Measurements from ENCODE around the gene TSHZ1. TPM values are rescaled to one million over a fixed set of nuclear protein-coding genes. Genes with fewer than 3 reads are reported as not detected.
A peak's percentile ranks its signal among the peaks of the same experiment; 100 is the strongest.

The TSHZ1 gene
- total and polyA plus RNA-seq, 4 experiments from 2014 or later, result 0.84 to 32.0 (median 18.3) TPM

GRCh38 chr18:75222407-75222806 lies 11.8 kb downstream of the TSHZ1 start:
- Histone ChIP-seq H3K36me3 (ENCODE audit: insufficient read depth, low read length) (no peaks in the 10 kb centered on the region), H3K9me3 (ENCODE audit: control insufficient read depth in 1 of 2, low read length in 2 of 2) (no peaks in the 10 kb centered on the region), H3K27me3 (ENCODE audit: insufficient read depth, low read length) (no peaks in the 10 kb centered on the region), H3K4me1 (ENCODE audit: insufficient read depth, low read length) (peaks cover 29% of the 10 kb centered on the region), H3K4me3 (ENCODE audit: low read length in 2 of 2) (no peak overlapping the region), H3K27ac (ENCODE audit: low read depth, low read length) (no peak overlapping the region)
- Mint-ChIP-seq H3K4me3 (peak overlapping the region in 2 of 8 donors; percentile 36 to 60), H3K4me1 (peaks cover 30 to 82% (median 55%) of the 10 kb centered on the region in 4 donors), H3K9me3 (no peaks in the 10 kb centered on the region), H3K27me3 (no peaks in the 10 kb centered on the region), H3K36me3 (peaks cover 0 to 3% of the 10 kb centered on the region in 2 donors), H3K27ac (peak overlapping the region in 3 of 7 donors; percentile 14 to 77 (median 64))
- intact Hi-C loops (cut with micrococcal nuclease), result no loop called here
- ChIA-PET POLR2A (ENCODE audit: partially characterized antibody) (interaction anchor here (1.1 to 1.5 kb wide), 2 partner anchors 16 to 18 kb away, joined by 3 read pairs; no protein-coding TSS in a partner anchor), CTCF (ENCODE audit: partially characterized antibody) (interaction anchor here (1.6 kb wide), 1 partner anchor 10 kb away, joined by 5 read pairs; no protein-coding TSS in a partner anchor)
- no peak for DNase-seq

GRCh38 chr18:75223687-75224347 lies 13.2 kb downstream of the TSHZ1 start:
- Mint-ChIP-seq H3K4me1 (peaks cover 27 to 86% (median 56%) of the 10 kb centered on the region in 4 donors), H3K9me3 (no peaks in the 10 kb centered on the region), H3K27me3 (no peaks in the 10 kb centered on the region), H3K36me3 (peaks cover 0 to 8% of the 10 kb centered on the region in 2 donors), H3K27ac (peak overlapping the region in 3 of 7 donors; percentile 4 to 66 (median 29)), H3K4me3 (peak overlapping the region in 1 of 8 donors; percentile 24)
- Histone ChIP-seq H3K4me3 (ENCODE audit: low read length in 2 of 2) (no peak overlapping the region), H3K27me3 (ENCODE audit: insufficient read depth, low read length) (no peaks in the 10 kb centered on the region), H3K4me1 (ENCODE audit: insufficient read depth, low read length) (peaks cover 17% of the 10 kb centered on the region), H3K9me3 (ENCODE audit: control insufficient read depth in 1 of 2, low read length in 2 of 2) (no peaks in the 10 kb centered on the region), H3K36me3 (ENCODE audit: insufficient read depth, low read length) (no peaks in the 10 kb centered on the region), H3K27ac (ENCODE audit: low read depth, low read length) (no peak overlapping the region)
- ChIA-PET CTCF (ENCODE audit: partially characterized antibody) (no interaction called here), POLR2A (ENCODE audit: partially characterized antibody) (no interaction called here)
- no peak for DNase-seq
- intact Hi-C loops (cut with micrococcal nuclease), result no loop called here

DNA sequence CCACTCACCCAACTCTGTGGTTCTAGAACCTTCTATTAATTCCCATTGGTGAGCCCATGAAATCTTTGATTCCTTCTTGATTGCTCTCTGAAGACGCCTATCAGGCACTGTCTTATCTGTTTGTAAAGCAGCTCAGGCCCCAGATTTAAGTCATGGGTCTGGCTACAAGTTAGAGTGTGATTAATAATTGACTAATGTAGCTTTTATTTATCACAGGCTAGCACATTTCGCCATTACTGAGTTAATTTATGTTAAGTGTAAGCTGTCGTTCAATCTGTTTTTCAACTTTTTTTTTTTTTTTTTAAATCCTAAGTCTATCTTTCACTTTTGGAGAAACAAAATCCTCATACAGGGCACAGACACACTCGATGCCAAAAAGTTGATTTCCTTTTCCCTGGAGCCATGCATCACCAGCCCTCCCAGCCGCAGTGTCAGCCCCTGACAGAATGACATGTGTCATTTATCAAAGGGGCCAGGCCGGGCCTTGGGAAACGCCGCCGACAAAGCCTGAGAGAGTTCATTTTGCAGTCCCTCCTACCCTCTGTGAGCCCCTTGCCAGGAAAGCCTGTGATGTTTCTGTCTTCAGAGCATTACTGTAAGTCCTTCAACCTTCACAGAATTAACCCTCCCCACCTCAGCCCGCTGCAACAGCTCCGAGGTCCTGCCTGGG lies 15.8 kb downstream of the TSHZ1 start:
- Histone ChIP-seq H3K36me3 (ENCODE audit: insufficient read depth, low read length) (no peaks in the 10 kb centered on the region), H3K27ac (ENCODE audit: low read depth, low read length) (no peak overlapping the region), H3K4me1 (ENCODE audit: insufficient read depth, low read length) (peaks cover 25% of the 10 kb centered on the region), H3K9me3 (ENCODE audit: control insufficient read depth in 1 of 2, low read length in 2 of 2) (no peaks in the 10 kb centered on the region), H3K4me3 (ENCODE audit: low read length in 2 of 2) (no peak overlapping the region), H3K27me3 (ENCODE audit: insufficient read depth, low read length) (no peaks in the 10 kb centered on the region)
- Mint-ChIP-seq H3K27me3 (no peaks in the 10 kb centered on the region), H3K27ac (peak overlapping the region in 1 of 7 donors; percentile 19), H3K4me1 (peaks cover 27 to 79% (median 54%) of the 10 kb centered on the region in 4 donors), H3K36me3 (peaks cover 12 to 15% of the 10 kb centered on the region in 2 donors), H3K9me3 (no peaks in the 10 kb centered on the region), H3K4me3 (peak overlapping the region in 2 of 8 donors; percentile 26 to 29)
- ChIA-PET CTCF (ENCODE audit: partially characterized antibody) (interaction anchor here (1.1 to 1.7 kb wide), 2 partner anchors 18 to 252 kb away, joined by 3 to 6 read pairs; no protein-coding TSS in a partner anchor), POLR2A (ENCODE audit: partially characterized antibody) (interaction anchor here (2.9 kb wide), 1 partner anchor 10 kb away, joined by 9 read pairs; no protein-coding TSS in a partner anchor)
- intact Hi-C loops (cut with micrococcal nuclease), result no loop called here
- no peak for DNase-seq

DNA sequence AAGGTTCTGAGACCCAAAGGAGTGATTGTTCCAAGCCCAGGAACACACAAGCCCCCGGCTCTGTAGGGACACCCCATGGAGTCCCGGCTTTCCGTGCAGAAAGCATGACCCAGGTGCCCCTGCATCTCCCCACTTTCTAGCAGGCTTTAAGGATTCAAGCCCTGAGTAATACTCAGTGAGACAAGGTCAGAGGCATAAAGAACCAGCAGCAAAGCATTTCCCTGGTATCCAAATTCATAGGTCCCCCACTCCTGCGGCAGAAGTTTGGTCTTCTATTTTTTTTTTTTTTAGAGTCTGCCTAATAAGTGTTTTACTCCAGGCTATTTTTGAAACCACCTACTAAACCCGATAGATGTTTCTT lies 16.3 kb downstream of the TSHZ1 start:
- Histone ChIP-seq H3K27ac (ENCODE audit: low read depth, low read length) (no peak overlapping the region), H3K4me3 (ENCODE audit: low read length in 2 of 2) (no peak overlapping the region), H3K36me3 (ENCODE audit: insufficient read depth, low read length) (no peaks in the 10 kb centered on the region), H3K9me3 (ENCODE audit: control insufficient read depth in 1 of 2, low read length in 2 of 2) (no peaks in the 10 kb centered on the region), H3K27me3 (ENCODE audit: insufficient read depth, low read length) (no peaks in the 10 kb centered on the region), H3K4me1 (ENCODE audit: insufficient read depth, low read length) (peaks cover 24% of the 10 kb centered on the region)
- Mint-ChIP-seq H3K9me3 (no peaks in the 10 kb centered on the region), H3K27me3 (no peaks in the 10 kb centered on the region), H3K4me1 (peaks cover 24 to 74% (median 50%) of the 10 kb centered on the region in 4 donors), H3K27ac (no peak overlapping the region), H3K36me3 (peaks cover 12 to 15% of the 10 kb centered on the region in 2 donors), H3K4me3 (peak overlapping the region in 1 of 8 donors; percentile 26)
- ChIA-PET CTCF (ENCODE audit: partially characterized antibody) (no interaction called here), POLR2A (ENCODE audit: partially characterized antibody) (interaction anchor here (2.9 kb wide), 1 partner anchor 11 kb away, joined by 9 read pairs; no protein-coding TSS in a partner anchor)
- no peak for DNase-seq
- intact Hi-C loops (cut with micrococcal nuclease), result no loop called here

- ChIA-PET POLR2A (ENCODE audit: partially characterized antibody) (interaction anchor here (1.9 kb wide), 1 partner anchor 18 kb away, joined by 9 read pairs; the partner anchor contains the start of genes PTGR3 and TSHZ1), CTCF (ENCODE audit: partially characterized antibody) (no interaction called here)
- H3K27me3 Mint-ChIP-seq, result no peaks in the 10 kb centered on the region
- H3K27ac Mint-ChIP-seq, result peak overlapping the region in 1 of 7 donors; percentile 35
- Histone ChIP-seq H3K4me1 (ENCODE audit: insufficient read depth, low read length) (peaks cover 16% of the 10 kb centered on the region), H3K27me3 (ENCODE audit: insufficient read depth, low read length) (no peaks in the 10 kb centered on the region), H3K4me3 (ENCODE audit: low read length in 2 of 2) (no peak overlapping the region), H3K9me3 (ENCODE audit: control insufficient read depth in 1 of 2, low read length in 2 of 2) (no peaks in the 10 kb centered on the region), H3K27ac (ENCODE audit: low read depth, low read length) (no peak overlapping the region), H3K36me3 (ENCODE audit: insufficient read depth, low read length) (no peaks in the 10 kb centered on the region)
- no peak for DNase-seq
- H3K36me3 Mint-ChIP-seq, result peaks cover 12 to 15% of the 10 kb centered on the region in 2 donors
- H3K4me3 Mint-ChIP-seq, result no peak overlapping the region
- H3K4me1 Mint-ChIP-seq, result peaks cover 20 to 69% (median 49%) of the 10 kb centered on the region in 4 donors
- intact Hi-C loops (cut with micrococcal nuclease), result no loop called here
- no peaks in the 10 kb centered on the region for H3K9me3 Mint-ChIP-seq
These were observed 17.1 kb downstream of the TSHZ1 start for GRCh38 chr18:75227535-75228296.

DNA sequence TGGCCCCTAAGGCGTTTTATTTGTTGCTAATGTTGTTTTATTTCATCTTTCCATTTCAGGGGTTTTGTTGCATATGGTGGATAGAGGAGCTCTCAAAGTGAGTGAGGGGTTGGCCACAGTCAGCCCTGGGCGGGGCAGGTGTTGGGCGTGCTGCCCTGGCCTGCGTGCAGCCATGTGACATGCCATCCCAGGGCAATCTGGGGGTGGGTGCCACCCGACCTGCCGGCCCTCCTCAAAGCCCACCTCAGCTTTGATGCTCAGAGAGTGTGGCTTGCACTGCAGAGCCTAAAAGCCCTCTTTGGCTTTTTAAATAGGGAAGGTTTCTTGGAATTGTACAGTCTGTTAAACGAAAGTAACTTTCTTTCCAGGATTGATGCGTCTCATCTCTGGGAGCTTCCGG lies 18.4 kb downstream of the TSHZ1 start:
- Mint-ChIP-seq H3K9me3 (no peaks in the 10 kb centered on the region), H3K4me3 (peak overlapping the region in 1 of 8 donors; percentile 39), H3K27me3 (no peaks in the 10 kb centered on the region), H3K4me1 (peaks cover 22 to 70% (median 46%) of the 10 kb centered on the region in 4 donors), H3K36me3 (peaks cover 13 to 15% of the 10 kb centered on the region in 2 donors), H3K27ac (peak overlapping the region in 2 of 7 donors; percentile 14 to 41)
- no peak overlapping the region for H3K4me3 ChIP-seq (ENCODE audit: low read length in 2 of 2)
- intact Hi-C loops (cut with micrococcal nuclease), result no loop called here
- no peaks in the 10 kb centered on the region for H3K9me3 ChIP-seq (ENCODE audit: control insufficient read depth in 1 of 2, low read length in 2 of 2)
- ChIA-PET CTCF (ENCODE audit: partially characterized antibody) (interaction anchor here (1.2 kb wide), 1 partner anchor 16 kb away, joined by 4 read pairs; no protein-coding TSS in a partner anchor), POLR2A (ENCODE audit: partially characterized antibody) (interaction anchor here (1.9 kb wide), 1 partner anchor 19 kb away, joined by 9 read pairs; the partner anchor contains the start of genes PTGR3 and TSHZ1)
- no peak overlapping the region for H3K27ac ChIP-seq (ENCODE audit: low read depth, low read length)
- DNase-seq, result no peak
- H3K4me1 ChIP-seq (ENCODE audit: insufficient read depth, low read length), result peaks cover 8% of the 10 kb centered on the region
- no peaks in the 10 kb centered on the region for H3K27me3 ChIP-seq (ENCODE audit: insufficient read depth, low read length)
- H3K36me3 ChIP-seq (ENCODE audit: insufficient read depth, low read length), result no peaks in the 10 kb centered on the region
